Colonic mucosa (tissue), 4 donors: Measurements from ENCODE around the gene TIMM22. TPM values are rescaled to one million over a fixed set of nuclear protein-coding genes. Genes with fewer than 3 reads are reported as not detected.

Experiments
- DNase-seq: peaks from one replicate; pipeline ENCODE4 v3.0.0-alpha.2; 2020
- H3K27ac ChIP-seq: fragments of 200-600 bp; one replicate; pipeline ENCODE4 v1.8.0; 2021
- H3K27me3 ChIP-seq: fragments of 200-600 bp; one replicate; pipeline ENCODE4 v1.8.0; 2021
- H3K36me3 ChIP-seq: fragments of 200-600 bp; one replicate; pipeline ENCODE4 v1.8.0; 2021
- H3K4me1 ChIP-seq: fragments of 200-600 bp; one replicate; pipeline ENCODE4 v1.8.0; 2021; ENCODE audit warnings: mild to moderate bottlenecking
- H3K4me3 ChIP-seq: fragments of 200-600 bp; one replicate; pipeline ENCODE4 v1.8.0; 2021
- H3K9ac ChIP-seq, 2 donors: one replicate each; pipeline ENCODE4 v1.7.0; 2013; ENCODE audit warnings: control low read depth in 2 of 2, low read depth in 2 of 2, low read length in 2 of 2
- H3K9me3 ChIP-seq: fragments of 200-600 bp; one replicate; pipeline ENCODE4 v1.8.0; 2021
- intact Hi-C: fragments of 100-400 bp; cut with DNase I; formaldehyde crosslinking; loops from one replicate; pipeline ENCODE4 v1.14.1; 2022
- total RNA-seq, 2 donors: library from RNA; stranded (reverse); fragmentation: NEBNext Ultra II Directional in 1 of 2; extraction: Animal tissue kit (Norgen Biotek cat#: 25700) in 1 of 2; gene quantifications; one replicate each; pipeline ENCODE4 v1.2.1, GENCODE V29; 2021
- TF ChIP-seq, protein P1 (sequence below): fragments of 200-600 bp; IDR thresholded peaks from one replicate; pipeline ENCODE4 v1.8.0; 2022; ENCODE audit warnings: antibody characterized with exemption, mild to moderate bottlenecking
- donor health status: healthy.
- donor health status: DM: no; HTN: no; CAD: no.
- donor health status: DM: no; HTN: no; CAD: no.

Gene TIMM22
- total RNA-seq, 2 donors from 2014 or later, result 8.3 to 12.8 TPM

DNA sequence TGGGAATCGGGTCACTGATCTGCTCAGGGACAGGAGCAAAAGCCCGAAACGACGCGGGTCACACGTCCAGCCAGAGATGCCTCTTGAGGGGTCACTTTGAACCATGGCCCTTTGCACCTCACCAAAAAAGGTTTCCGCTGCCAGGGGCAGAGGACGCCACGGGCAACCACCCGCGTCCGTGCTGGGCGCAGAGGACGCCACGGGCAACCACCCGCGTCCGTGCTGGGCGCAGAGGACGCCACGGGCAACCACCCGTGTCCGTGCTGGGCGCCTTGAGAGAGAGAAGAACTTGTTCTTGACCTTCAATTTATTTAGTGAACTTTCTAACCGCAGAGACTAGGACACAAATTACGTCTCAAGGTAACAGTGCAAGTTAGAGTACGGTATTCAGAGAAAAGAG is 35.5 kb downstream of the TIMM22 start:
- DNase-seq, result no peak

DNA sequence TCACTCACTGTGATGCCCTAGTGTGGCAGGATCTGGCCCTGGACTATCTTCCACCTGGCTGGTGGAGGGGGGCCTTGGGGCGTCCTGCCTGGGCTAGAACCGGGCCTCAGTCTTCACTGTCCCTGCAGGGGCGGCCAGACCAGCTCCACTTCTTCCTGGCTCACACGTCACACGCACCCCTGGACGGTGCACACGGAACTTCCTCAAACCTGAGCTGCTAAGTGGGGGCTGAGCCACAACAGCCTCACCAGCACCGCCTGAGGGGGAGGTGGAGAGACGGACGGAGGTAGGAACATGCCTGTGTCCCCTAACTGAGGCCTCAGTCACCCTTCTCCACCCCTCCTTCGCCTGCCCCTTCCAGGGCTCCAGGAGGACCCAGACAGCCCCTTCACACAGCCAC is 36.6 kb downstream of the TIMM22 start:
- Histone ChIP-seq H3K4me1 (no peaks in the 10 kb centered on the region), H3K27ac (no peak overlapping the region), H3K27me3 (no peaks in the 10 kb centered on the region), H3K36me3 (no peaks in the 10 kb centered on the region), H3K9me3 (no peaks in the 10 kb centered on the region), H3K4me3 (no peak overlapping the region), H3K9ac (no peak overlapping the region)
- intact Hi-C loops, result no loop called here
- no peak for DNase-seq
- TF ChIP-seq, protein P1, sequence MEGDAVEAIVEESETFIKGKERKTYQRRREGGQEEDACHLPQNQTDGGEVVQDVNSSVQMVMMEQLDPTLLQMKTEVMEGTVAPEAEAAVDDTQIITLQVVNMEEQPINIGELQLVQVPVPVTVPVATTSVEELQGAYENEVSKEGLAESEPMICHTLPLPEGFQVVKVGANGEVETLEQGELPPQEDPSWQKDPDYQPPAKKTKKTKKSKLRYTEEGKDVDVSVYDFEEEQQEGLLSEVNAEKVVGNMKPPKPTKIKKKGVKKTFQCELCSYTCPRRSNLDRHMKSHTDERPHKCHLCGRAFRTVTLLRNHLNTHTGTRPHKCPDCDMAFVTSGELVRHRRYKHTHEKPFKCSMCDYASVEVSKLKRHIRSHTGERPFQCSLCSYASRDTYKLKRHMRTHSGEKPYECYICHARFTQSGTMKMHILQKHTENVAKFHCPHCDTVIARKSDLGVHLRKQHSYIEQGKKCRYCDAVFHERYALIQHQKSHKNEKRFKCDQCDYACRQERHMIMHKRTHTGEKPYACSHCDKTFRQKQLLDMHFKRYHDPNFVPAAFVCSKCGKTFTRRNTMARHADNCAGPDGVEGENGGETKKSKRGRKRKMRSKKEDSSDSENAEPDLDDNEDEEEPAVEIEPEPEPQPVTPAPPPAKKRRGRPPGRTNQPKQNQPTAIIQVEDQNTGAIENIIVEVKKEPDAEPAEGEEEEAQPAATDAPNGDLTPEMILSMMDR, result no peak

More for the DNA sequence above, 35.5 kb downstream of the TIMM22 start:
- Histone ChIP-seq H3K27me3 (no peaks in the 10 kb centered on the region), H3K4me1 (no peaks in the 10 kb centered on the region), H3K36me3 (no peaks in the 10 kb centered on the region), H3K27ac (no peak overlapping the region), H3K4me3 (no peak overlapping the region), H3K9ac (no peak overlapping the region), H3K9me3 (no peaks in the 10 kb centered on the region)
- TF ChIP-seq, protein P1, result no peak
- intact Hi-C loops, result no loop called here

DNA sequence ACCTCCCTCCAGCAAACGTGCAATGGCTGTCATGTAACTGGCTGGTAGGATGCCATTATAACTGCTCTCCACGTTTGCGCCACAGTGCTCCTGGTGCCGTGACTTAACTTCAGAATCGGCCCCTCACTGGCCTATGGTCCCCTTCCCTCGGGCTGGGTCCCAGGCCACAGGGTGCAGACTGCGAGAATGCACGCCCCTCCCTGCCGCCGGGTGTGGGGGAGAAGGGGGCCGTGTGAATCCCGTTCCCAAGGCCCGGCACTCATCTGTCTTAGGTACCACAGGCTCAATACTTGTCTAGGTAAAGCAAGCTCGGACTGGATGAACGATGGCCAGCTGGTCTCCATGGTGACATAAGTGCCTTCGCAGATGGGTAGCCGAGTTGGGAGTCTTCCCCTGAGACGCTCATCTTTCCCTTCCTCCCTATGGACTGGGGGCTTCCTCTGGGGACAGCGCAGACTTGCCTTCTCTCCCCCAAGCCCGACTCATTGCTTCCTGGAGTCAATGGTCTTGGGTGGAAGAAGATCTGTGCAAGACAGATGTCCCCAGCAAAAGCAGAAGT is 37.8 kb downstream of the TIMM22 start:
- Histone ChIP-seq H3K9me3 (no peaks in the 10 kb centered on the region), H3K9ac (no peak overlapping the region), H3K27me3 (no peaks in the 10 kb centered on the region), H3K4me3 (no peak overlapping the region), H3K36me3 (no peaks in the 10 kb centered on the region), H3K27ac (no peak overlapping the region), H3K4me1 (no peaks in the 10 kb centered on the region)
- TF ChIP-seq, protein P1, result no peak
- DNase-seq, result no peak
- intact Hi-C loops, result no loop called here

DNA sequence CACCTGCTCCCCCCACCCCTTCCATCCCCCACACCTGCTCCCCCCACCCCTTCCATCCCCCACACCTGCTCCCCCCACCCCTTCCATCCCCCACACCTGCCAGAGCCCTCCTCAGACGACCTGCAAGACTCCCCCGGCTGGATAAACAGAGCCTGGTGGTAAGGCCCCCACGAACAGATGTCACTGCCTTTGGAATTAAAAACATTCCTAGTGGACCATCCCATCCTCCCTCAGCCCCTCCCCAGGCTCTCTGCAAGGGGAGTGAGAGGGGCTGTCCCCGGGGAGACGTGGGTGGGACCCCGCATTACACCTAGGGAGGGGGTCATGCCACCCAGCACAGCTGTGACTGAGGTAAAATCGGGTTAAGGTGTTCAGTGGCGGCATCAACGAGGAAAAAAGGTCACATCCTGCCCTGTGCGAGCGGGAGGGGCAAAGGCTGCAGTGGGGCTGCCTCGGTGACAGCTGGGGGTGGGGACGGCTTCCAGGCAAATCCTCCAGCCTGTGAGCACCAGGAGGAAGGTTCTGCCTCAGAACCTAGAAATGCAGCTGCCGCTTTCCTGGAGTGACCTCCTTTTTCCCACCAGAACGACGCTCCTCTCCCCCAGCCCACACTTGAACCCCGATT is 38.7 kb downstream of the TIMM22 start:
- Histone ChIP-seq H3K4me3 (no peak overlapping the region), H3K27me3 (no peaks in the 10 kb centered on the region), H3K9me3 (no peaks in the 10 kb centered on the region), H3K36me3 (no peaks in the 10 kb centered on the region), H3K4me1 (no peaks in the 10 kb centered on the region), H3K9ac (no peak overlapping the region), H3K27ac (no peak overlapping the region)
- DNase-seq, result no peak
- intact Hi-C loops, result no loop called here
- TF ChIP-seq, protein P1, result no peak

DNA sequence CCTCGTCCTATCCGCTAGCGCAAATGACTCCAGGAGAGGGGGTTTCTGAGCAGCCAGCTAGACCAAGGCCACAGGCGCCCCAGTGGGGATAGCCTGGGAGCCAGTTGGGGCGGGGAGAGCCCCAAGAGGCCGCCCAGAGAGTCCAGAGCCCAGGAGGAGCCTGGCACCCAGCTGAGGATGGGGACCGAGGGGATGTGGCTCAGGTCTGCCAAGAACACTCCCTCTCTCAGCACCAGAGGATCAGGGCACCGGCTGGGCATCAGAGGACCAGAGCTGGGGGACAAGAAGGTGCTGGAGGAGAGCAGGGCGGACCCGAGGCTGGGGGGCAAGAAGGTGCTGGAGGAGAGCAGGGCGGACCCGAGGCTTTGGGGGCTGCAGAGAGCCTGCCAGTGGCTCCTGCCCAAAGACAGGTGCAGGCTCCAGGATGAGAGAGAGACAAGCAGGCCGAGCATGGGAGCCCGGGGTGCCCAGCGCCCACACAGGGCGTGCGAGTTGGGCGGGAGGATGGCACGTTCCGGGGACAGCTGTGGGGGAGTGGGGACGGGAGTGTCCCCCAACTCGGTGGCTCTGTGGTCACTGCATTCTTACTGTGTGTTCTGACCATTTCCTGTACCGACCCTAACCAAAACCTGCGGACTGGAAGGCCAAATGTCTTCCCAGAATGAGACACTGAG is 39.4 kb downstream of the TIMM22 start:
- TF ChIP-seq, protein P1, result no peak
- H3K9ac ChIP-seq, result no peak overlapping the region
- H3K27me3 ChIP-seq, result no peaks in the 10 kb centered on the region
- no peak for DNase-seq
- intact Hi-C loops, result no loop called here
- H3K9me3 ChIP-seq, result no peaks in the 10 kb centered on the region
- no peaks in the 10 kb centered on the region for H3K4me1 ChIP-seq
- no peak overlapping the region for H3K4me3 ChIP-seq
- H3K27ac ChIP-seq, result no peak overlapping the region
- no peaks in the 10 kb centered on the region for H3K36me3 ChIP-seq
